Measurements from ENCODE around the gene METTL15. TPM values are rescaled to one million over a fixed set of nuclear protein-coding genes. Genes with fewer than 3 reads are reported as not detected.
"Not testable (repeated sequence)": the region's sequence is repeated elsewhere in the genome, so short reads cannot be mapped to it uniquely, and the experiment has no call there.

Gene METTL15
- total and polyA plus RNA-seq, 8 donors, result 9.6 to 21.2 (median 19.0) TPM

DNA sequence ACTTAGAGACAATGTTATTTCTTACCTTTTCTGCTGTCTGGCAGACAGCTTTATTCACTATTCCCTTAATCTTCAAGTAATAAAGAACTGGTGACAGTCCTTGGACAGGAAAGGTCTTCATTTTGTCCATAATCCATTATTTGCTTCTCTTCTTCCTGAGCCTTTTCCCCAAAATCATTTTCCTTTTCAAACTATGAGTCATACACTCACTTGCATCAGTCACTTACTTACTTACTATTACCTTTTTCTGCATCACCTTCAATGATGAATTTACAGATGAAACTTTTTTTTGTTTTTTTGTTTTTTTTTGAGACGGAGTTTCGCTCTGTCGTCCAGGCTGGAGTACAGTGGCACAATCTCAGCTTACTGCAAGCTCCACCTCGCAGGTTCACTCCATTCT lies 9.5 kb downstream of the METTL15 start:
- ATAC-seq, result no peak
- DNase-seq, result no peak
- Histone ChIP-seq H3K27me3 (no peaks in the 10 kb centered on the region), H3K4me3 (no peak overlapping the region), H3K4me1 (no peaks in the 10 kb centered on the region), H3K9me3 (no peaks in the 10 kb centered on the region), H3K36me3 (peaks cover 0 to 18% of the 10 kb centered on the region in 2 donors), H3K27ac (no peak overlapping the region)
- TF ChIP-seq, protein P1, sequence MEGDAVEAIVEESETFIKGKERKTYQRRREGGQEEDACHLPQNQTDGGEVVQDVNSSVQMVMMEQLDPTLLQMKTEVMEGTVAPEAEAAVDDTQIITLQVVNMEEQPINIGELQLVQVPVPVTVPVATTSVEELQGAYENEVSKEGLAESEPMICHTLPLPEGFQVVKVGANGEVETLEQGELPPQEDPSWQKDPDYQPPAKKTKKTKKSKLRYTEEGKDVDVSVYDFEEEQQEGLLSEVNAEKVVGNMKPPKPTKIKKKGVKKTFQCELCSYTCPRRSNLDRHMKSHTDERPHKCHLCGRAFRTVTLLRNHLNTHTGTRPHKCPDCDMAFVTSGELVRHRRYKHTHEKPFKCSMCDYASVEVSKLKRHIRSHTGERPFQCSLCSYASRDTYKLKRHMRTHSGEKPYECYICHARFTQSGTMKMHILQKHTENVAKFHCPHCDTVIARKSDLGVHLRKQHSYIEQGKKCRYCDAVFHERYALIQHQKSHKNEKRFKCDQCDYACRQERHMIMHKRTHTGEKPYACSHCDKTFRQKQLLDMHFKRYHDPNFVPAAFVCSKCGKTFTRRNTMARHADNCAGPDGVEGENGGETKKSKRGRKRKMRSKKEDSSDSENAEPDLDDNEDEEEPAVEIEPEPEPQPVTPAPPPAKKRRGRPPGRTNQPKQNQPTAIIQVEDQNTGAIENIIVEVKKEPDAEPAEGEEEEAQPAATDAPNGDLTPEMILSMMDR (IDR thresholded peaks at IDR 0.05), result no peak
- intact Hi-C loops (cut with DNase I), result no loop called here

DNA sequence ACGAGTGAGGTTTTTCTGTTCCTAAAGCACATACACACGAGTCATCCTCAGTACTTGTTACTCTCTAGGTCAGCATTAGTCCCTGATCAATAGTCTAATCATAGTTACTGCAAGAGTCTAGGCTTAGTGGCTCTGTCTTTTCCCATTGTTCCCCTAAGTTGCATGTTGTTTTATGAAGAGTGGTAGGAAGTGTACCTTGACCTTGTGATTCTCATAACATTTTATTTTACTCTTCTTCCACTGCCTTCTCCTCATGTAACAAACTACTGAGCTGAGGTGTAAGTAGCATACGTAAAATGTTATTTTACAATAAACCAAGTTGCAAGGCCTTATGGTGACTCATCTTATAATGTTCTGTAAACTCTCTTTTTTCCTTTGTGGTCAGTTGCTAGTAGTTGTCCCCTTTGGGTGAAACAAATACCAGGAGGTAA lies 15.0 kb downstream of the METTL15 start:
- Histone ChIP-seq H3K27me3 (no peaks in the 10 kb centered on the region), H3K9me3 (no peaks in the 10 kb centered on the region), H3K36me3 (no peaks in the 10 kb centered on the region), H3K27ac (no peak overlapping the region), H3K4me3 (no peak overlapping the region), H3K4me1 (no peaks in the 10 kb centered on the region)
- ATAC-seq (no peak), DNase-seq (no peak)
- intact Hi-C loops (cut with DNase I), result no loop called here
- TF ChIP-seq, protein P1 (IDR thresholded peaks at IDR 0.05), result no peak

DNA sequence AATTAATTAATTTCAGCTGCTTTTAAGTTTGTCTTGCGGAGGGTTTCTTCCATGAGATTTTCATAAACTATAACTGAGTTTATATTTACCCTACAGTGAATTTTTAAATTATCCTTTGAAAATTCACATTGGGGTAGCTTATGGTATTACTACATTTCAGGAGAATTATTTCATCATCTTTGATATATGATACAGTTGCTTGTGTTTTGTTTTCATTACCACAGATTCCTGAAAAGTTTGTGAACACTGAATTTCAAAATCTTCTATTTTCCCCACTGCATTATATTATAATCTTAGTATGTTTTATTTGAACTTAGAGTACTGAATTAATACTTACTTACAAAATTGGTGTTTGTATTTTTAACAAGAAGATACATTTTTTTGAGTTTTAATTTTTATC lies 24.4 kb downstream of the METTL15 start:
- intact Hi-C loops (cut with DNase I), result no loop called here
- TF ChIP-seq, protein P1 (IDR thresholded peaks at IDR 0.05), result no peak
- Histone ChIP-seq H3K27ac (no peak overlapping the region), H3K9me3 (peaks cover 0 to 12% of the 10 kb centered on the region in 2 donors), H3K4me1 (no peaks in the 10 kb centered on the region), H3K27me3 (no peaks in the 10 kb centered on the region), H3K36me3 (peaks cover 0 to 22% of the 10 kb centered on the region in 2 donors), H3K4me3 (no peak overlapping the region)
- DNase-seq (no peak), ATAC-seq (no peak)

DNA sequence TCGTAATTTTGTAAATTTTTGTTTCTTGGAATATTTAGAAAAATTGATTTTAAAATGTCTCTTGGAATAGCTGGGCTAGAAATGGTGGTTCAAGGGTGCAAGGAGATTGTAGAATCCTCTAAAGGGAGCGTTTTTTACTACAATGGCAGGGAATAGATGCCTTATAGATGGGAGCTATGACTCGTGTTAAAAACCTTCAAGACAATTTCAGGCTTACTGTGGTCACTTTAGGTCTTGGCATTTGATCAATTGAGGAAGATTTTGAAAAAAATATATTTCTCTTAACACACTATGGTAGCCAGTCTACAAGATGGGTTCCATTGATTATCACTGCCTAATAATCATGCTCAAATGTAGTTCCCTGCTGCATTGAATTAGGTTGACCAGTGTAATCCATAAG lies 25.0 kb downstream of the METTL15 start:
- TF ChIP-seq, protein P1 (IDR thresholded peaks at IDR 0.05), result no peak
- H3K27me3 ChIP-seq, result no peaks in the 10 kb centered on the region
- intact Hi-C loops (cut with DNase I), result no loop called here

DNA sequence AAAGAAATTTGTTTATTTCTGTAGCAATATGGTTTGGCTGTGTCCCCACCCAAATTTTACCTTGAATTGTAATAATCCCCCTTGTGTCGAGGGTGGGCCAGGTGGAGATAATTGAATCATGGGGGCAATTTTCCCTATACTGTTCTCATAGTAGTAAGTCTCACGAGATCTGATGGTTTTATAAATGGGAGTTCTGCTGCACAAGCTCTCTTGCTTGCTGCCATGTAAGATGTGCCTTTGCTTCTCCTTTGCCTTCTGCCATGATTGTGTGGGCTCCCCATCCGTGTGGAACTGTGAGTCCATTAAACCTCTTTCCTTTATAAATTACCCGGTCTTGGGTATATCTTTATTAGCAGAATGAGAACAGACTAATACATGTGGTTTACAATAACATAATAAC lies 28.0 kb downstream of the METTL15 start:
- peaks cover 0 to 38% of the 10 kb centered on the region in 2 donors for H3K9me3 ChIP-seq
- H3K27me3 ChIP-seq; intact Hi-C loops (cut with DNase I); DNase-seq; H3K4me3 ChIP-seq; H3K27ac ChIP-seq; H3K4me1 ChIP-seq; ATAC-seq: not testable (repeated sequence)
- peaks cover 0 to 29% of the 10 kb centered on the region in 2 donors for H3K36me3 ChIP-seq

More for the DNA sequence above, 25.0 kb downstream of the METTL15 start:
- ATAC-seq (no peak), DNase-seq (no peak)
- Histone ChIP-seq H3K36me3 (peaks cover 0 to 22% of the 10 kb centered on the region in 2 donors), H3K4me3 (no peak overlapping the region), H3K9me3 (peaks cover 0 to 12% of the 10 kb centered on the region in 2 donors), H3K4me1 (no peaks in the 10 kb centered on the region), H3K27ac (no peak overlapping the region)

DNA sequence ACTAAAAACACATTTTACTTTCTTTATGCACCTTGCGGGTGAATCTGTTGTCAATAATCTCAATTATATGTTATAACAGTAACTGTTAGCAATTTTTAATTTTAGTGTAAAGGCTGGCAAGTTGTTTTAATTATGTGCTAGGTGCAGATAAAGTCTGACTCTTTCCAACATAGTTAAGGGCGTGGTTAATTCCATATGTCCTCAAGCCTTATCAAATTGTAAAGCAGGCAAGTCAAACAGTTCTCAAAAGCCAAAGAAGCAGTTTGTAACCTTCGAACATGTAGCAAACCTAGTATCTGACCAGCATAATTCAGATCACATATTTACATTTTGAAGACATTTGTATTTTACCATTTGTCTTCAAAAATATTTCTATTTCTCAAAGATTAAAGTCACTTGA lies 29.2 kb downstream of the METTL15 start:
- Histone ChIP-seq H3K4me1 (no peaks in the 10 kb centered on the region), H3K27ac (no peak overlapping the region), H3K4me3 (no peak overlapping the region), H3K27me3 (no peaks in the 10 kb centered on the region), H3K9me3 (peaks cover 0 to 40% of the 10 kb centered on the region in 2 donors), H3K36me3 (peaks cover 0 to 29% of the 10 kb centered on the region in 2 donors)
- ATAC-seq (no peak), DNase-seq (no peak)
- intact Hi-C loops (cut with DNase I), result no loop called here
- TF ChIP-seq, protein P1 (IDR thresholded peaks at IDR 0.05), result no peak
